Cardiac muscle cell (in vitro differentiated cells and primary cell): ENCODE results near the gene CTSD. TPM values are rescaled to one million over a fixed set of nuclear protein-coding genes. Genes with fewer than 3 reads are reported as not detected.

Source experiments
- DNase-seq, 2 donors: peaks; one replicate each; pipeline versions ENCODE4 v3.0.0 to v3.0.0-alpha.2; 2010 to 2017; ENCODE audit warnings: low read depth in 1 of 2, low spot score in 1 of 2
- H3K27ac ChIP-seq: fragments of 200-600 bp; sonication (generic); 2 replicates; pipeline ENCODE4 v1.5.1; 2016
- H3K27me3 ChIP-seq: fragments of 200-600 bp; sonication (generic); 2 replicates; pipeline ENCODE4 v1.6.0; 2016; ENCODE audit warnings: control low read depth
- H3K36me3 ChIP-seq: fragments of 200-600 bp; sonication (generic); 2 replicates; pipeline ENCODE4 v1.5.1; 2016; ENCODE audit warnings: control low read depth
- H3K4me1 ChIP-seq: fragments of 200-600 bp; sonication (generic); 2 replicates; pipeline ENCODE4 v1.8.1; 2017; ENCODE audit warnings: low read depth, mild to moderate bottlenecking, mixed run types
- H3K4me3 ChIP-seq: fragments of 200-600 bp; sonication (generic); 2 replicates; pipeline ENCODE4 v1.5.1; 2016; ENCODE audit warnings: mild to moderate bottlenecking
- H3K9me3 ChIP-seq: fragments of 200-600 bp; sonication (generic); 2 replicates; pipeline ENCODE4 v1.5.1; 2017; ENCODE audit warnings: low read depth, mild to moderate bottlenecking, control low read depth
- CTCF ChIP-seq: IDR thresholded peaks from 2 replicates; pipeline ENCODE4 v1.5.1; 2012; ENCODE audit warnings: low read depth, mild to moderate bottlenecking, low read length
- polyA plus RNA-seq: library from polyadenylated mRNA; unstranded; fragments of >200 nt; fragmentation: Nextera tagmentation; extraction: Ambion mirVana; gene quantifications from 2 replicates; pipeline ENCODE4 v1.2.1, GENCODE V29; 2016
- total RNA-seq: library from RNA; depleted of rRNA; stranded (reverse); fragments of >200 nt; gene quantifications from 2 replicates; pipeline ENCODE4 v1.2.3, GENCODE V29; 2016

CTSD gene
- total and polyA plus RNA-seq, 2 experiments from 2014 or later: 221 to 258 TPM

DNA sequence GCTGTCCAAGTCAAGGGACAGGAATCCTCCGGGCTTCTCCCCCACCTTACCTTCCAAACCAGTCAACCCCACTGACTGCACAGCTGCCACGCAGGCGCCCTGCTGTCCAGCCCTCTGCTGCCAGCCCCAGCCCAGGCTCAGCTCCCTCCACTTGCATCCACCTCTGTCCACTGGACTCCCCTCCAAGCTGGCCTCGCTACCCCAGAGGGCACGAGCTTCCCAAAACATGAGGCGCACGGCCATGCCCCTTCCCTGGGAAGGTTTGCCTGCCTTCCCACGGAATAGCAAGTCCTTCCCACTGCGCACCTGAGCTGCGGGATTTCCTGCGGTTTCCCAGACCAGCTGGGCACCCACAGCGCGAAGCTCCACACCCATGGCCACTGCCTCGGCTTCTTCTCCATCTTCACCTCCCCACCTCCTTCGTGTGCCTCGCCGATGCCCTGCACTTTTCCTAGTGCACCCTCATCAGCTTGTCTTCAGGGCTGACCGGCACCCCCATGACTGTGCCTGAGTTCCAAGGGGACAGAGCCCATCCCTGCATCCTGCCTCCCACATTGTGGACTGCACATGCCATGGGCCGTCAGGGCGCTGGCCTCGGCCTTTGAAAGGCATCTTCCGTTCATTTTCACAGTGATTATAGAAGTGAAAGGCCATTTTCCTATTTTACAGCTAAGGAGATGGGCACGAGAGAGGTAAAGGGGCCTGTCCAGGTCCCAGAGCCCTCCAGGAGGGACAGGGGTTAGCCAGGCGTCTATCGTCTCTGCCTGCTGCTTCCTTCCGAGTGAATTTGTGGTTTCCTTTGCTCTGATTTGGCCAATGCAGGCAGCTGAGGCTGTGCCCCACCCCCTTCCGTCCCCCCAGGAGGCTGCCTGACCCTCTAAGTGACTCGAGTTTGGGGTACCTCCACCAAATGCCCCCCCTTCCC lies 29.7 kb downstream of the CTSD start:
- DNase-seq: no peak
- peaks cover 31% of the 10 kb centered on the region for H3K27me3 ChIP-seq
- H3K4me3 ChIP-seq: no peak overlapping the region
- no peaks in the 10 kb centered on the region for H3K4me1 ChIP-seq
- H3K27ac ChIP-seq: no peak overlapping the region
- H3K9me3 ChIP-seq: no peaks in the 10 kb centered on the region
- no peak for TF ChIP-seq CTCF
- H3K36me3 ChIP-seq: no peaks in the 10 kb centered on the region

DNA sequence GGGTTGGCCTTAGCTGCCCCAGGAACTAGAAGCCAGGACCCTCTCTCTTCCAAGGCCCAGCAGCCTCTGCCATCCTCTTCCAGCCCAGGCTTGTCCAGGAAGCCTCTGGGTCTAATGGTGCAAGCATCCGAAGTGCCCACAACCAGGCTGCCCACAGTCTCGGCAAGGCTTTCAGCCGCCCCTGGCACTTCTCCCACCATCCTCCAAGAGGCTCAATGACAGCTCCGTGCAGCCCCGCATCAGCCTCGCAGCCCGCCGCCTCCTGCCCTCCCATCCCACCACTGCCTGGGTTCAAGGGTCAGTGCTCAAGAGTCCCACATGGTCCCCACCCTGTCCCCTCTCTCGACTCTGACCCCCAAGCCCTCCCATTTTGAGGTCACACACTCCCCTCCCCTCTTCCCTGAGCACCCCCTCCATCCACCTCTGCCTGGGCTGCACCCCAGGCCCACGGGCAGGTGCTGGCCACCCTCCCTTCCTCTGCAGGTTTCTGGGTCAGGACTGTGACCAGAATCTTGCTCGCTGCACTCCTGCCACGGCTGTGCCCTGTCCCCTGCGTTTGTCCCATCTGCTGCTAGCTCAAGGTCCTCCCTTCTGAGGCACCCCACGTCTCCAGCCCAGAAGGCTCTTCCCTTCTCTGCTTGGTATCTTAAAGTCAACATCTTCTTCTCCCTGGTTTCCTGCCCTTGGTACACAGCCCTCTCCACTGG lies 30.6 kb downstream of the CTSD start:
- Histone ChIP-seq H3K9me3 (no peaks in the 10 kb centered on the region), H3K4me3 (no peak overlapping the region), H3K36me3 (no peaks in the 10 kb centered on the region), H3K4me1 (no peaks in the 10 kb centered on the region), H3K27ac (no peak overlapping the region), H3K27me3 (peaks cover 39% of the 10 kb centered on the region)
- no peak for TF ChIP-seq CTCF
- no peak for DNase-seq

- Histone ChIP-seq H3K9me3 (no peaks in the 10 kb centered on the region), H3K27ac (no peak overlapping the region), H3K36me3 (no peaks in the 10 kb centered on the region), H3K27me3 (peaks cover 43% of the 10 kb centered on the region), H3K4me1 (no peaks in the 10 kb centered on the region), H3K4me3 (no peak overlapping the region)
- DNase-seq: no peak
- TF ChIP-seq CTCF: no peak
Measured at GRCh38 chr11:1732418-1733008, 31.2 kb downstream of the CTSD start.

DNA sequence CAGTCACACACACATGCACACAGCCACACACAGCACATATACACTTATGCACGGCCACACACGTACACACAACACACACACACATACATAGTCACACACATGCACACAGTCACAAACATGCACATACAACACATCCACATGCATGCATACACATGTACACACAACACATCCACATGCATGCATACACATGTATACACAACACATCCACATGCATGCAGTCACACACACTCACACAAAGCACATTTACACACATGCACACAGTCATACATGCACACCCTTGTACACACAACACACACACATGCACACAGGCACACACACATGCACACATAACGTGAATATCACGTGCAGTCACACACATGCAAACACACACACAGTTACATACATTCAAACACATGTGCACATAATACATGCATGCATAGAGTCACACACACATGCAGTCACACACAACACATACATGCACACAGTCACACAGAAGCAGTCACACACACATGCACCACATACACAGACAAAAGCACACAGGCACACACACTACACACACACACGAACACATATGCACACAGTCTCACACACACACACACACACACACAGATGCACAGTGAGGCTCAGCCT lies 32.2 kb downstream of the CTSD start:
- Histone ChIP-seq H3K4me1 (no peaks in the 10 kb centered on the region), H3K9me3 (no peaks in the 10 kb centered on the region), H3K4me3 (no peak overlapping the region), H3K36me3 (no peaks in the 10 kb centered on the region), H3K27me3 (peaks cover 43% of the 10 kb centered on the region), H3K27ac (no peak overlapping the region)
- DNase-seq: no peak
- no peak for TF ChIP-seq CTCF

DNA sequence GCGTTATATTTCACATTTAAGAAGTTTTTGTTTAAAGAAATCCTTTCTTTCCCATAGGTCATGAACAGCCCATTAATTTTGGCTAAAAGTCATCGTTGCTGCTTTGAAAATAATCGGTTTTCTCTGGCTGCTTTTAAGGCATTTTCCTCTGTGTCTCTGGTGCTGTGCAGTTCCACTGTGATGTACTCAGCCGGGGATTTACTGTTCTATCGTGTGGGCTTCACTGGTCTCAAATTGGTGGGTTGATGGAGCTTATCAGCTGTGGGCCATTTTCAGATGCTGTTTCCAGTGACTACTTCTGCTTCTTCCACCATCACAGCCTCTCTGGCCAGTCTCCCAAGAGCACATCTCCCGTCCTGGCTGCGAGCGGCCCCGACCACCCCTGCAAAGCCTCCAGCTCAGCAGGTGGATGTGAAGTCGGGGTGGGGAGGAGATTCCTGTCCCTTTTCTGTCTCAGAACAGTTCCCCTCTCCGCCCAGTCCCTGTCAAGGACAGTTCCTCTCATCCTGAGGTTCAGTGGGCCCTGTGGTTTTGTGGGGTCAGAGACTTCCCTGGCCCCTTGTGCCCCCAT lies 33.6 kb downstream of the CTSD start:
- DNase-seq: no peak
- H3K36me3 ChIP-seq: no peaks in the 10 kb centered on the region
- no peaks in the 10 kb centered on the region for H3K9me3 ChIP-seq
- no peak overlapping the region for H3K4me3 ChIP-seq
- peaks cover 43% of the 10 kb centered on the region for H3K27me3 ChIP-seq
- H3K4me1 ChIP-seq: no peaks in the 10 kb centered on the region
- no peak overlapping the region for H3K27ac ChIP-seq
- no peak for TF ChIP-seq CTCF
